Measurements from ENCODE around the gene SKOR2. TPM values are rescaled to one million over a fixed set of nuclear protein-coding genes. Genes with fewer than 3 reads are reported as not detected.

Gene SKOR2
- total and polyA plus RNA-seq, 2 of the 13 experiments (the other 11 are each of a cell fraction or from before 2014, with no cell fraction given): not detected

GRCh38 chr18:47175898-47176575, 75.4 kb downstream of the SKOR2 start, which contains the start of gene IER3IP1 (continued):
- TF ChIP-seq, protein P1, sequence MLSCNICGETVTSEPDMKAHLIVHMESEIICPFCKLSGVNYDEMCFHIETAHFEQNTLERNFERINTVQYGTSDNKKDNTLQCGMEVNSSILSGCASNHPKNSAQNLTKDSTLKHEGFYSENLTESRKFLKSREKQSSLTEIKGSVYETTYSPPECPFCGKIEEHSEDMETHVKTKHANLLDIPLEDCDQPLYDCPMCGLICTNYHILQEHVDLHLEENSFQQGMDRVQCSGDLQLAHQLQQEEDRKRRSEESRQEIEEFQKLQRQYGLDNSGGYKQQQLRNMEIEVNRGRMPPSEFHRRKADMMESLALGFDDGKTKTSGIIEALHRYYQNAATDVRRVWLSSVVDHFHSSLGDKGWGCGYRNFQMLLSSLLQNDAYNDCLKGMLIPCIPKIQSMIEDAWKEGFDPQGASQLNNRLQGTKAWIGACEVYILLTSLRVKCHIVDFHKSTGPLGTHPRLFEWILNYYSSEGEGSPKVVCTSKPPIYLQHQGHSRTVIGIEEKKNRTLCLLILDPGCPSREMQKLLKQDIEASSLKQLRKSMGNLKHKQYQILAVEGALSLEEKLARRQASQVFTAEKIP (CRISPR knock-in tag; IDR thresholded peaks at IDR 0.05; ENCODE audit: borderline replicate concordance): no peak
- TF ChIP-seq ISX (CRISPR knock-in tag; conservative IDR thresholded peaks at IDR 0.05) (no peak), PCBP2 (optimal IDR thresholded peaks at IDR 0.05; ENCODE audit: low read depth, low read length, poor library complexity, severe bottlenecking) (no peak), HNRNPK (IDR thresholded peaks at IDR 0.05; ENCODE audit: low read depth, low read length, poor library complexity, severe bottlenecking) (no peak), NFIB (CRISPR knock-in tag; IDR thresholded peaks at IDR 0.05; ENCODE audit: borderline replicate concordance) (no peak), ZNF30 (CRISPR knock-in tag; IDR thresholded peaks at IDR 0.05) (no peak), CEBPZ (IDR thresholded peaks at IDR 0.05; ENCODE audit: low read length) (no peak), KMT2A (CRISPR knock-in tag; IDR thresholded peaks at IDR 0.05) (peak; percentile 93), ZFP90 (CRISPR knock-in tag; IDR thresholded peaks at IDR 0.05; ENCODE audit: borderline replicate concordance) (no peak; the same call in 1 of the 2 replicates), ZNF17 (CRISPR knock-in tag; IDR thresholded peaks at IDR 0.05) (no peak), NR1H2 (CRISPR knock-in tag; IDR thresholded peaks at IDR 0.05; ENCODE audit: borderline replicate concordance, low read depth) (no peak)
- TF ChIP-seq, protein P2, sequence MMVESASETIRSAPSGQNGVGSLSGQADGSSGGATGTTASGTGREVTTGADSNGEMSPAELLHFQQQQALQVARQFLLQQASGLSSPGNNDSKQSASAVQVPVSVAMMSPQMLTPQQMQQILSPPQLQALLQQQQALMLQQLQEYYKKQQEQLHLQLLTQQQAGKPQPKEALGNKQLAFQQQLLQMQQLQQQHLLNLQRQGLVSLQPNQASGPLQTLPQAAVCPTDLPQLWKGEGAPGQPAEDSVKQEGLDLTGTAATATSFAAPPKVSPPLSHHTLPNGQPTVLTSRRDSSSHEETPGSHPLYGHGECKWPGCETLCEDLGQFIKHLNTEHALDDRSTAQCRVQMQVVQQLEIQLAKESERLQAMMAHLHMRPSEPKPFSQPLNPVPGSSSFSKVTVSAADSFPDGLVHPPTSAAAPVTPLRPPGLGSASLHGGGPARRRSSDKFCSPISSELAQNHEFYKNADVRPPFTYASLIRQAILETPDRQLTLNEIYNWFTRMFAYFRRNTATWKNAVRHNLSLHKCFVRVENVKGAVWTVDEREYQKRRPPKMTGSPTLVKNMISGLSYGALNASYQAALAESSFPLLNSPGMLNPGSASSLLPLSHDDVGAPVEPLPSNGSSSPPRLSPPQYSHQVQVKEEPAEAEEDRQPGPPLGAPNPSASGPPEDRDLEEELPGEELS (CRISPR knock-in tag; IDR thresholded peaks at IDR 0.05): no peak; the same call in 1 of the 2 replicates
- TF ChIP-seq, protein P3, sequence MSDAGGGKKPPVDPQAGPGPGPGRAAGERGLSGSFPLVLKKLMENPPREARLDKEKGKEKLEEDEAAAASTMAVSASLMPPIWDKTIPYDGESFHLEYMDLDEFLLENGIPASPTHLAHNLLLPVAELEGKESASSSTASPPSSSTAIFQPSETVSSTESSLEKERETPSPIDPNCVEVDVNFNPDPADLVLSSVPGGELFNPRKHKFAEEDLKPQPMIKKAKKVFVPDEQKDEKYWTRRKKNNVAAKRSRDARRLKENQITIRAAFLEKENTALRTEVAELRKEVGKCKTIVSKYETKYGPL (CRISPR knock-in tag; IDR thresholded peaks at IDR 0.05): no peak

Measured in HepG2 (cell line).